ENCODE data around the gene SLC12A3.

Gene SLC12A3

GRCh38 chr16:56938664-56939513 lies 73.9 kb downstream of the SLC12A3 start:
- peak overlapping the region; percentile 7 for H3K4me3 ChIP-seq (ENCODE audit: insufficient read depth, low read length, poor library complexity, severe bottlenecking)
- H3K36me3 ChIP-seq (ENCODE audit: low read length): peaks cover 72% of the 10 kb centered on the region
- peaks cover 52% of the 10 kb centered on the region for H3K79me2 ChIP-seq (ENCODE audit: insufficient read depth, low read length)
- TF ChIP-seq CTCF (IDR thresholded peaks at IDR 0.05; ENCODE audit: insufficient read depth, low read length, poor library complexity, severe bottlenecking): no peak
- no peak for TF ChIP-seq EZH2phosphoT487 (conservative IDR thresholded peaks at IDR 0.05; ENCODE audit: low read length)
- no peaks in the 10 kb centered on the region for H3K9me2 ChIP-seq (replicated peaks; ENCODE audit: insufficient read depth, low read length)
- peak overlapping the region; percentile 29; the same call in 1 of the 2 replicates for H3K9ac ChIP-seq (ENCODE audit: low read length)
- peaks cover 87% of the 10 kb centered on the region for H3F3A ChIP-seq (ENCODE audit: insufficient read depth)
- H2AFZ ChIP-seq (ENCODE audit: low read depth, low read length, severe bottlenecking): no peak overlapping the region
- peak overlapping the region; percentile 83 for H3K27ac ChIP-seq (ENCODE audit: low read depth, low read length)
- H3K9me3 ChIP-seq (ENCODE audit: insufficient read depth, low read length): no peaks in the 10 kb centered on the region
- H3K4me2 ChIP-seq (ENCODE audit: low read depth, low read length, poor library complexity, severe bottlenecking): peak overlapping the region; percentile 50
- H4K20me1 ChIP-seq (ENCODE audit: low read depth, low read length): peaks cover 30% of the 10 kb centered on the region
- H3K27me3 ChIP-seq (ENCODE audit: low read length): no peaks in the 10 kb centered on the region

DNA sequence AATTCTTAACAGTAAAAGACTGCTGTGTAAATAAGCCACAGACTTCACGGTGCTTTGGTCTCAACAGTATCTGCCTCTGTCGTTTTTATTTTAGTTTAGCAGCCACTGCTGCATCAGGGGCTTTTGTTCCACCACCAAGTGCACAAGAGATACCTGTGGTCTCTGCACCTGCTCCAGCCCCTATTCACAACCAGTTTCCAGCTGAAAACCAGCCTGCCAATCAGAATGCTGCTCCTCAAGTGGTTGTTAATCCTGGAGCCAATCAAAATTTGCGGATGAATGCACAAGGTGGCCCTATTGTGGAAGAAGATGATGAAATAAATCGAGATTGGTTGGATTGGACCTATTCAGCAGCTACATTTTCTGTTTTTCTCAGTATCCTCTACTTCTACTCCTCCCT lies 74.8 kb downstream of the SLC12A3 start:
- peaks cover 88% of the 10 kb centered on the region for H3F3A ChIP-seq (ENCODE audit: insufficient read depth)
- H3K79me2 ChIP-seq (ENCODE audit: insufficient read depth, low read length): peaks cover 42% of the 10 kb centered on the region
- peaks cover 26% of the 10 kb centered on the region; the same call in 1 of the 2 replicates for H4K20me1 ChIP-seq (ENCODE audit: low read depth, low read length)
- no peak overlapping the region for H2AFZ ChIP-seq (ENCODE audit: low read depth, low read length, severe bottlenecking)
- no peaks in the 10 kb centered on the region for H3K9me2 ChIP-seq (replicated peaks; ENCODE audit: insufficient read depth, low read length)
- H3K27me3 ChIP-seq (ENCODE audit: low read length): no peaks in the 10 kb centered on the region
- H3K4me2 ChIP-seq (ENCODE audit: low read depth, low read length, poor library complexity, severe bottlenecking): peak overlapping the region; percentile 50
- H3K9me3 ChIP-seq (ENCODE audit: insufficient read depth, low read length): no peaks in the 10 kb centered on the region
- H3K4me3 ChIP-seq (ENCODE audit: insufficient read depth, low read length, poor library complexity, severe bottlenecking): no peak overlapping the region
- H3K27ac ChIP-seq (ENCODE audit: low read depth, low read length): peak overlapping the region; percentile 83
- H3K9ac ChIP-seq (ENCODE audit: low read length): 0 out of 2 replicates have a peak overlapping the region, but pooled peaks have one; percentile 29
- TF ChIP-seq CTCF (IDR thresholded peaks at IDR 0.05; ENCODE audit: insufficient read depth, low read length, poor library complexity, severe bottlenecking) (no peak), EZH2phosphoT487 (conservative IDR thresholded peaks at IDR 0.05; ENCODE audit: low read length) (no peak)
- peaks cover 74% of the 10 kb centered on the region for H3K36me3 ChIP-seq (ENCODE audit: low read length)

GRCh38 chr16:56941092-56941491 lies 76.1 kb downstream of the SLC12A3 start:
- H3K9ac ChIP-seq (ENCODE audit: low read length): no peak overlapping the region
- peaks cover 30% of the 10 kb centered on the region for H3K79me2 ChIP-seq (ENCODE audit: insufficient read depth, low read length)
- H3F3A ChIP-seq (ENCODE audit: insufficient read depth): peaks cover 84% of the 10 kb centered on the region
- peaks cover 63% of the 10 kb centered on the region for H3K36me3 ChIP-seq (ENCODE audit: low read length)
- no peaks in the 10 kb centered on the region for H3K9me3 ChIP-seq (ENCODE audit: insufficient read depth, low read length)
- H3K9me2 ChIP-seq (replicated peaks; ENCODE audit: insufficient read depth, low read length): no peaks in the 10 kb centered on the region
- no peak overlapping the region for H2AFZ ChIP-seq (ENCODE audit: low read depth, low read length, severe bottlenecking)
- peak overlapping the region; percentile 50 for H3K4me2 ChIP-seq (ENCODE audit: low read depth, low read length, poor library complexity, severe bottlenecking)
- TF ChIP-seq EZH2phosphoT487 (conservative IDR thresholded peaks at IDR 0.05; ENCODE audit: low read length): no peak
- TF ChIP-seq CTCF (IDR thresholded peaks at IDR 0.05; ENCODE audit: insufficient read depth, low read length, poor library complexity, severe bottlenecking): no peak
- no peak overlapping the region for H3K4me3 ChIP-seq (ENCODE audit: insufficient read depth, low read length, poor library complexity, severe bottlenecking)
- peak overlapping the region; percentile 83 for H3K27ac ChIP-seq (ENCODE audit: low read depth, low read length)
- peaks cover 14% of the 10 kb centered on the region; the same call in 1 of the 2 replicates for H4K20me1 ChIP-seq (ENCODE audit: low read depth, low read length)
- no peaks in the 10 kb centered on the region for H3K27me3 ChIP-seq (ENCODE audit: low read length)

Data from SU-DHL-6 (cell line).